Measurements from ENCODE around the gene FKBP7.
"Not testable (repeated sequence)": the region's sequence is repeated elsewhere in the genome, so short reads cannot be mapped to it uniquely, and the experiment has no call there.

FKBP7 gene

GRCh38 chr2:178478439-178479274 is at the start of gene FKBP7:
FKBP7 (minus strand) TSS chr2:178478600; CDS start chr2:178478499, 101 bp downstream.
- peak; percentile 77 to 91 (median 88) for DNase-seq

- no peak for DNase-seq
These were observed 49.2 kb upstream of the FKBP7 start for GRCh38 chr2:178527592-178527991.

GRCh38 chr2:178526256-178526655 is 47.9 kb upstream of the FKBP7 start:
- DNase-seq = no peak

GRCh38 chr2:178525460-178525859 is 47.1 kb upstream of the FKBP7 start:
- not testable (repeated sequence) for DNase-seq

- DNase-seq = not testable (repeated sequence)
These were observed 46.6 kb upstream of the FKBP7 start for GRCh38 chr2:178525010-178525409.

- DNase-seq = peak in 1 of 3 experiments; percentile 24
These were observed 45.3 kb upstream of the FKBP7 start for GRCh38 chr2:178523596-178524134.

GRCh38 chr2:178522950-178523595 is 44.7 kb upstream of the FKBP7 start:
- DNase-seq = peak in 2 of 3 experiments; percentile 75 to 88

GRCh38 chr2:178521304-178522150 is 43.1 kb upstream of the FKBP7 start:
- DNase-seq = no peak

GRCh38 chr2:178517496-178517895 is 39.1 kb upstream of the FKBP7 start:
- no peak for DNase-seq

- no peak for DNase-seq
These were observed 36.3 kb upstream of the FKBP7 start for GRCh38 chr2:178514664-178515063.

- no peak for DNase-seq
These were observed 35.5 kb upstream of the FKBP7 start for GRCh38 chr2:178513876-178514275.

GRCh38 chr2:178512484-178512883 is 34.1 kb upstream of the FKBP7 start:
- DNase-seq = no peak

GRCh38 chr2:178510384-178510783 is 32.0 kb upstream of the FKBP7 start:
- no peak for DNase-seq

GRCh38 chr2:178508646-178509045 is 30.2 kb upstream of the FKBP7 start:
- DNase-seq = no peak

- no peak for DNase-seq
These were observed 28.5 kb upstream of the FKBP7 start for GRCh38 chr2:178506949-178507348.

- no peak for DNase-seq
These were observed 28.1 kb upstream of the FKBP7 start for GRCh38 chr2:178506524-178506923.

- DNase-seq = no peak
These were observed 27.7 kb upstream of the FKBP7 start for GRCh38 chr2:178506101-178506500.

GRCh38 chr2:178502751-178503150 is 24.4 kb upstream of the FKBP7 start:
- DNase-seq = no peak

GRCh38 chr2:178499640-178500039 is 21.2 kb upstream of the FKBP7 start:
- DNase-seq = no peak

GRCh38 chr2:178498137-178498536 is 19.7 kb upstream of the FKBP7 start:
- no peak for DNase-seq

GRCh38 chr2:178496049-178496448 is 17.6 kb upstream of the FKBP7 start:
- no peak for DNase-seq

GRCh38 chr2:178491612-178492011 is 13.2 kb upstream of the FKBP7 start:
- no peak for DNase-seq

GRCh38 chr2:178485356-178485755 is 7.0 kb upstream of the FKBP7 start:
- no peak for DNase-seq
